Choroid plexus epithelial cell (primary cell): ENCODE data around the gene PPM1B.

ENCODE experiments used
- DNase-seq: peaks from one replicate; pipeline ENCODE4 v3.0.0-alpha.2; 2010; ENCODE audit warnings: low read depth
- H3K4me3 ChIP-seq: 2 replicates; pipeline ENCODE4 v1.5.1; 2011; ENCODE audit warnings: low read depth, mild to moderate bottlenecking, control low read depth, low read length, moderate library complexity
- CTCF ChIP-seq: conservative IDR thresholded peaks from 2 replicates; pipeline ENCODE4 v1.5.1; 2011; ENCODE audit warnings: low read depth, mild to moderate bottlenecking, control low read depth, inconsistent platforms, low read length, moderate library complexity

PPM1B gene

GRCh38 chr2:44267796-44268648 is 99.3 kb downstream of the PPM1B start:
- no peak for TF ChIP-seq CTCF
- peak; percentile 44 for DNase-seq

DNA sequence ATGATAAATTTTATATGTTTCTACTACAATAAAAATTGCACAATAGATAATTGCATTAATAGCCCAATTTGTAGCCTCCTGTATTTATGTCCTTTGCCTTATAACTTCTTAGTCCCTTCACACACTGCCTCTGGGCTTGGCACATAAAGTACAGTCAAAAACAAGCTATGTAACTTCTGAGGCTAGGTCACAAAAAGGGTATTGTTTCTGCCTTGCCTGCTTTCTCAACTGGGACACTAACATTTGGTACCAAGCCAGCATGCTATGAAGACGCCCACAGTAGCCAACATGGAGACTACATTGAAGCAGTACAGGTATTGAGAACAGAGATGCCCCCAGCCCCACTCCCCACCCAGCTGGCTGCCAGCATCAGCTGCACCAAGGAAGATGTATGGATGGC is 101.2 kb downstream of the PPM1B start:
- DNase-seq, result no peak
- TF ChIP-seq CTCF, result no peak
- H3K4me3 ChIP-seq, result no peak overlapping the region

More at GRCh38 chr2:44267796-44268648, 99.3 kb downstream of the PPM1B start:
- no peak overlapping the region for H3K4me3 ChIP-seq

- no peak for TF ChIP-seq CTCF
- no peak overlapping the region for H3K4me3 ChIP-seq
- DNase-seq, result no peak
Observed at GRCh38 chr2:44271296-44271695, 102.6 kb downstream of the PPM1B start.

DNA sequence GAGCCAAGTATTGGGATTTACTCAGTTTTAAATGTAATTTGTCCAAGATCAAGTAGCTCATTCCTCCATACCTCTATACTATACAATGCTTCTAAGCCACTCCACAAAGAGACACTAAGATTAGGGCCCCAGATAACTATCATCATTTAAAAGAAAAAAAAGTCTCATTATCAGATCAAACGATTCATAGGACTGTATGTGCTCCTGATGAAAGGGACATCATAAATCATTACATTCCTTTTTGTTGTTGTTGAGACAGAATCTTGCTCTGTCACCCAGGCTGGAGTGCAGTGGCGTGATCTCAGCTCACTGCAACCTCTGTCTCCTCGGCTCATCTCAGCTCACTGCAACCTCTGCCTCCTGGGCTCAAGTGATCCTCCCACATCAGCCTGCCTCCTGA is 104.4 kb downstream of the PPM1B start:
- no peak for DNase-seq
- no peak for TF ChIP-seq CTCF
- H3K4me3 ChIP-seq, result no peak overlapping the region

DNA sequence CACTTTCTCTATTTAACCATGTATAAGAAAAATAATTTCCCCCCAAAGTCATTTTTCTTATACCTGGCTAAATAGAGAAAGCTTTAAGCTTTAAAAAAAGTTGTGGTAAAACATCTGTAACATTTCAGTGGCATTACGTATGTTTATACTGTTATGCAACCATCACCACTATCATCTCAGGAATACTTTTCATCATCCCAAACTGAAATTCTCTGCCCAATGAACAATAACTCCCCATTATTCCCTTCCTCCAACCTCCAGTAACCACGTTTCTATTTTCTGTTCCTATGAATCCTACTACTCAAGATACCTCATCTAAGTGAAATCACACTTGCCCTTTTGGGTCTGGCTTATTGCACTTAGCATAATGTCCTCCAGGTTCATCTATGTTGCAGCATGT is 104.9 kb downstream of the PPM1B start:
- TF ChIP-seq CTCF, result no peak
- peak; percentile 18 for DNase-seq
- H3K4me3 ChIP-seq, result no peak overlapping the region

DNA sequence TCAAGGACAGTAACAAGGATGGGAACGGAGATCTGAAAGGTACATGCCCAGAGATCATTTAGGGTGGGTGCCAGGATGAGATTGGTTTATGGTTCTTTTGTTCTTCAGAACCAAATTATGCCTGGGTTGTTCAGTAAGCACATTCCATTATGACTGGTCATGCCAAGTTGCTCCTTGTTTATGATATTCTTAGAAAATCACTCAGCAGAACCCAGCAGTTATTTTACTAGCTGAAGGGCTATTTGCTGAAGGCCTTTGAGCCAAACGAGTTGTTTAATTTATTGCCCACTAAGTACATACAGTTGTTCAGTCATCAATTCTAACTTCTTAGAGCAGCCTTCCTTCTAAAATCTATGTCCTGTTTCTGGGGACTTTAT is 107.2 kb downstream of the PPM1B start:
- TF ChIP-seq CTCF, result no peak

DNA sequence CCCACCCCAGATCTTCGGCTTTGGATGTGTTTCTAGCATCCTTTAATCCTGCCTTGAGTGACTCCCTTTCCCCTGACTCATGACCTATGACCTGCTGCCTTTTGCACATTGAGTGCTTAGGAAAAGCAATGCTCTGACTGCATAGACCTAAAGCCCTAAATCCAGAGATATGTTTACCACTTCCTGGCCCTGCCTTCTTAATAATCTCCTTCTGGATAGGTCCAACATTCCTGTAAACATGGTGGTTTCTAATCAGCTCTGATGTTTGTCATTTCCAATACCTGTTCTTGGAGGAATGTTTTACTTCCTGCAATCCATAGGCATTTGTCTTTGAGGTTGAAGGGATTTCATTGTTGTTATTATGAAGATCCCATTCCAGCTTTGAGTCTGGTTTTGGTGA is 108.9 kb downstream of the PPM1B start:
- TF ChIP-seq CTCF, result no peak
- no peak for DNase-seq
- H3K4me3 ChIP-seq, result no peak overlapping the region

More for the DNA sequence above, 107.2 kb downstream of the PPM1B start:
- no peak overlapping the region for H3K4me3 ChIP-seq
- DNase-seq, result peak; percentile 41
